Measurements from ENCODE around the gene PRRX2. TPM values are rescaled to one million over a fixed set of nuclear protein-coding genes. Genes with fewer than 3 reads are reported as not detected.

The PRRX2 gene
- total and polyA plus RNA-seq, 2 of the 13 experiments (the other 11 are each of a cell fraction or from before 2014, with no cell fraction given) = 0.05 TPM; not detected in 1

DNA sequence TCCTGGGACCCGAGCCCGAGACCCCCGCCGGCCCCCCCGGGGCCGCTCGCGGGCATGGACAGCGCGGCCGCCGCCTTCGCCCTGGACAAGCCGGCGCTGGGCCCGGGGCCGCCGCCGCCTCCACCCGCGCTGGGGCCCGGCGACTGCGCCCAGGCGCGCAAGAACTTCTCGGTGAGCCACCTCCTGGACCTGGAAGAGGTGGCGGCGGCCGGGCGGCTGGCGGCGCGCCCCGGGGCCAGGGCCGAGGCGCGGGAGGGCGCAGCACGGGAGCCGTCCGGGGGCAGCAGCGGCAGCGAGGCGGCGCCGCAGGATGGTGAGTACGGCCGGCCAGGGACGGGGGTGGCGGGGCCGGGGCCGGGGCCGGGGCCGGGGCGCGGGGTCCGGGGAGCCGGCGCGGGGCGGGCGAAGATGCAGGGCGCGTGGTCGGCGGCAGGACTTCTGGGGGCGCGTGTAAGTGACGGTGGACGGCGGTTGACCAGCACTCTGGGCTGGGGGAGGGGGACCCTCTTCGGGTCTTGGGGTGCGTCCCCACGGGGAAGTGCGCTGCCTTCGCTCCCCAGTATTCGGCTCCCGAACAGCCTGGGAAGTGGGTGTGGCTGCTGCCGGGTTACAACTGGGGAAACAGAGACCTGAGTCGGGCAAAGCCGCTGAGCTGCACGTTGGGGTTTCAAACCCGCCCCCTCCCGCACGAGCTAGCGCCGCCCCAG, 520 bp downstream of the PRRX2 start (continued):
- TF ChIP-seq, protein P1, sequence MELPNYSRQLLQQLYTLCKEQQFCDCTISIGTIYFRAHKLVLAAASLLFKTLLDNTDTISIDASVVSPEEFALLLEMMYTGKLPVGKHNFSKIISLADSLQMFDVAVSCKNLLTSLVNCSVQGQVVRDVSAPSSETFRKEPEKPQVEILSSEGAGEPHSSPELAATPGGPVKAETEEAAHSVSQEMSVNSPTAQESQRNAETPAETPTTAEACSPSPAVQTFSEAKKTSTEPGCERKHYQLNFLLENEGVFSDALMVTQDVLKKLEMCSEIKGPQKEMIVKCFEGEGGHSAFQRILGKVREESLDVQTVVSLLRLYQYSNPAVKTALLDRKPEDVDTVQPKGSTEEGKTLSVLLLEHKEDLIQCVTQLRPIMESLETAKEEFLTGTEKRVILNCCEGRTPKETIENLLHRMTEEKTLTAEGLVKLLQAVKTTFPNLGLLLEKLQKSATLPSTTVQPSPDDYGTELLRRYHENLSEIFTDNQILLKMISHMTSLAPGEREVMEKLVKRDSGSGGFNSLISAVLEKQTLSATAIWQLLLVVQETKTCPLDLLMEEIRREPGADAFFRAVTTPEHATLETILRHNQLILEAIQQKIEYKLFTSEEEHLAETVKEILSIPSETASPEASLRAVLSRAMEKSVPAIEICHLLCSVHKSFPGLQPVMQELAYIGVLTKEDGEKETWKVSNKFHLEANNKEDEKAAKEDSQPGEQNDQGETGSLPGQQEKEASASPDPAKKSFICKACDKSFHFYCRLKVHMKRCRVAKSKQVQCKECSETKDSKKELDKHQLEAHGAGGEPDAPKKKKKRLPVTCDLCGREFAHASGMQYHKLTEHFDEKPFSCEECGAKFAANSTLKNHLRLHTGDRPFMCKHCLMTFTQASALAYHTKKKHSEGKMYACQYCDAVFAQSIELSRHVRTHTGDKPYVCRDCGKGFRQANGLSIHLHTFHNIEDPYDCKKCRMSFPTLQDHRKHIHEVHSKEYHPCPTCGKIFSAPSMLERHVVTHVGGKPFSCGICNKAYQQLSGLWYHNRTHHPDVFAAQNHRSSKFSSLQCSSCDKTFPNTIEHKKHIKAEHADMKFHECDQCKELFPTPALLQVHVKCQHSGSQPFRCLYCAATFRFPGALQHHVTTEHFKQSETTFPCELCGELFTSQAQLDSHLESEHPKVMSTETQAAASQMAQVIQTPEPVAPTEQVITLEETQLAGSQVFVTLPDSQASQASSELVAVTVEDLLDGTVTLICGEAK (IDR thresholded peaks at IDR 0.05) = no peak
- TF ChIP-seq, protein P1 (CRISPR knock-in tag; IDR thresholded peaks at IDR 0.05) = no peak
- TF ChIP-seq IKZF4 (CRISPR knock-in tag; IDR thresholded peaks at IDR 0.05; ENCODE audit: borderline replicate concordance, low read depth, not compliant biosample characterization) (no peak), ZNF747 (CRISPR knock-in tag; IDR thresholded peaks at IDR 0.05; ENCODE audit: borderline replicate concordance) (no peak), PRMT3 (CRISPR knock-in tag; IDR thresholded peaks at IDR 0.05; ENCODE audit: borderline replicate concordance, low read depth) (no peak), ATAD3A (CRISPR knock-in tag; IDR thresholded peaks at IDR 0.05) (no peak), NCOA2 (CRISPR knock-in tag; IDR thresholded peaks at IDR 0.05) (no peak), DMAP1 (CRISPR knock-in tag; IDR thresholded peaks at IDR 0.05) (no peak), CHCHD3 (CRISPR knock-in tag; IDR thresholded peaks at IDR 0.05) (no peak)
- TF ChIP-seq, protein P2, sequence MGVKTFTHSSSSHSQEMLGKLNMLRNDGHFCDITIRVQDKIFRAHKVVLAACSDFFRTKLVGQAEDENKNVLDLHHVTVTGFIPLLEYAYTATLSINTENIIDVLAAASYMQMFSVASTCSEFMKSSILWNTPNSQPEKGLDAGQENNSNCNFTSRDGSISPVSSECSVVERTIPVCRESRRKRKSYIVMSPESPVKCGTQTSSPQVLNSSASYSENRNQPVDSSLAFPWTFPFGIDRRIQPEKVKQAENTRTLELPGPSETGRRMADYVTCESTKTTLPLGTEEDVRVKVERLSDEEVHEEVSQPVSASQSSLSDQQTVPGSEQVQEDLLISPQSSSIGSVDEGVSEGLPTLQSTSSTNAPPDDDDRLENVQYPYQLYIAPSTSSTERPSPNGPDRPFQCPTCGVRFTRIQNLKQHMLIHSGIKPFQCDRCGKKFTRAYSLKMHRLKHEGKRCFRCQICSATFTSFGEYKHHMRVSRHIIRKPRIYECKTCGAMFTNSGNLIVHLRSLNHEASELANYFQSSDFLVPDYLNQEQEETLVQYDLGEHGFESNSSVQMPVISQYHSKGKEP (CRISPR knock-in tag; IDR thresholded peaks at IDR 0.05) = no peak
- TF ChIP-seq, protein P3, sequence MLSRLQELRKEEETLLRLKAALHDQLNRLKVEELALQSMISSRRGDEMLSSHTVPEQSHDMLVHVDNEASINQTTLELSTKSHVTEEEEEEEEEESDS (CRISPR knock-in tag; IDR thresholded peaks at IDR 0.05; ENCODE audit: borderline replicate concordance) = no peak
- TF ChIP-seq, protein P4, sequence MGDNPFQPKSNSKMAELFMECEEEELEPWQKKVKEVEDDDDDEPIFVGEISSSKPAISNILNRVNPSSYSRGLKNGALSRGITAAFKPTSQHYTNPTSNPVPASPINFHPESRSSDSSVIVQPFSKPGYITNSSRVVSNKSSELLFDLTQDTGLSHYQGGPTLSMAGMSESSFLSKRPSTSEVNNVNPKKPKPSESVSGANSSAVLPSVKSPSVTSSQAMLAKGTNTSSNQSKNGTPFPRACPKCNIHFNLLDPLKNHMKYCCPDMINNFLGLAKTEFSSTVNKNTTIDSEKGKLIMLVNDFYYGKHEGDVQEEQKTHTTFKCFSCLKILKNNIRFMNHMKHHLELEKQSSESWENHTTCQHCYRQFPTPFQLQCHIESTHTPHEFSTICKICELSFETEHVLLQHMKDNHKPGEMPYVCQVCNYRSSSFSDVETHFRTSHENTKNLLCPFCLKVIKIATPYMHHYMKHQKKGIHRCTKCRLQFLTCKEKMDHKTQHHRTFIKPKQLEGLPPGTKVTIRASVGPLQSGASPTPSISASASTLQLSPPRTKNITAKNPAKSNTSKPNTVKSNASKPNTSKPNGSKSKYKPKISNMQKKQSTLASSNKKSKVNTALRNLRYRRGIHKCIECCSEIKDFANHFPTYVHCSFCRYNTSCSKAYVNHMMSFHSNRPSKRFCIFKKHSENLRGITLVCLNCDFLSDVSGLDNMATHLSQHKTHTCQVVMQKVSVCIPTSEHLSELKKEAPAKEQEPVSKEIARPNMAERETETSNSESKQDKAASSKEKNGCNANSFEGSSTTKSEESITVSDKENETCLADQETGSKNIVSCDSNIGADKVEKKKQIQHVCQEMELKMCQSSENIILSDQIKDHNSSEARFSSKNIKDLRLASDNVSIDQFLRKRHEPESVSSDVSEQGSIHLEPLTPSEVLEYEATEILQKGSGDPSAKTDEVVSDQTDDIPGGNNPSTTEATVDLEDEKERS (CRISPR knock-in tag; IDR thresholded peaks at IDR 0.05) = no peak

All from HepG2 (cell line).